Choroid plexus epithelial cell (primary cell): Measurements from ENCODE around the gene MYRFL.

Experiments
- DNase-seq: peaks from one replicate; pipeline ENCODE4 v3.0.0-alpha.2; 2010; ENCODE audit warnings: low read depth
- H3K4me3 ChIP-seq: 2 replicates; pipeline ENCODE4 v1.5.1; 2011; ENCODE audit warnings: low read depth, mild to moderate bottlenecking, control low read depth, low read length, moderate library complexity
- TF ChIP-seq, protein P1 (sequence below): conservative IDR thresholded peaks from 2 replicates; pipeline ENCODE4 v1.5.1; 2011; ENCODE audit warnings: low read depth, mild to moderate bottlenecking, control low read depth, inconsistent platforms, low read length, moderate library complexity

Gene MYRFL

GRCh38 chr12:69816082-69816481 is 8.9 kb upstream of the MYRFL start:
- no peak overlapping the region for H3K4me3 ChIP-seq
- no peak for DNase-seq
- TF ChIP-seq, protein P1, sequence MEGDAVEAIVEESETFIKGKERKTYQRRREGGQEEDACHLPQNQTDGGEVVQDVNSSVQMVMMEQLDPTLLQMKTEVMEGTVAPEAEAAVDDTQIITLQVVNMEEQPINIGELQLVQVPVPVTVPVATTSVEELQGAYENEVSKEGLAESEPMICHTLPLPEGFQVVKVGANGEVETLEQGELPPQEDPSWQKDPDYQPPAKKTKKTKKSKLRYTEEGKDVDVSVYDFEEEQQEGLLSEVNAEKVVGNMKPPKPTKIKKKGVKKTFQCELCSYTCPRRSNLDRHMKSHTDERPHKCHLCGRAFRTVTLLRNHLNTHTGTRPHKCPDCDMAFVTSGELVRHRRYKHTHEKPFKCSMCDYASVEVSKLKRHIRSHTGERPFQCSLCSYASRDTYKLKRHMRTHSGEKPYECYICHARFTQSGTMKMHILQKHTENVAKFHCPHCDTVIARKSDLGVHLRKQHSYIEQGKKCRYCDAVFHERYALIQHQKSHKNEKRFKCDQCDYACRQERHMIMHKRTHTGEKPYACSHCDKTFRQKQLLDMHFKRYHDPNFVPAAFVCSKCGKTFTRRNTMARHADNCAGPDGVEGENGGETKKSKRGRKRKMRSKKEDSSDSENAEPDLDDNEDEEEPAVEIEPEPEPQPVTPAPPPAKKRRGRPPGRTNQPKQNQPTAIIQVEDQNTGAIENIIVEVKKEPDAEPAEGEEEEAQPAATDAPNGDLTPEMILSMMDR = no peak

DNA sequence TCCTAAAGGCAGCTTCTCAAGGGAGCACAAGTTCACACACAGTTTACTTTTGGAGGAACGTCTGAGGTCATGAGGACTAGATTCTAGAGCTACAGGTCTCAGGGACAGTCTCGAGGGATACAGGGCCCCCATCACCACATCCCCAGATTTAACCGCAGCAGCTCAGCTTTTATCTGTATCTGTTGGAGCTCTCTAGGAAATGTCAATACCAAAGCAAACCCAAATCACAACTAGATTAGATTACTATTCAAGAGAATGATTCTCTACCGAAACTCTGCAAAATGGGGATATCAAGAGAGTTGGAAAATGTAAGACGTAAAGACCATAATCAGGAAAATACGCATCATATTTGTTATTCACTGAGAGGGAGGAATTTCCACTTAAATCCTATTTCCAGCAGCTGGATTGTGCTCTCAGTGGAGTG is 4.0 kb upstream of the MYRFL start:
- peak; percentile 4 for DNase-seq
- H3K4me3 ChIP-seq = no peak overlapping the region
- TF ChIP-seq, protein P1 = no peak

GRCh38 chr12:69821456-69822159 is 3.4 kb upstream of the MYRFL start:
- TF ChIP-seq, protein P1 = no peak

GRCh38 chr12:69822201-69822860 is 2.7 kb upstream of the MYRFL start:
- TF ChIP-seq, protein P1 = no peak
- H3K4me3 ChIP-seq = no peak overlapping the region
- DNase-seq = no peak

More at GRCh38 chr12:69821456-69822159, 3.4 kb upstream of the MYRFL start:
- H3K4me3 ChIP-seq = no peak overlapping the region
- peak; percentile 93 for DNase-seq

DNA sequence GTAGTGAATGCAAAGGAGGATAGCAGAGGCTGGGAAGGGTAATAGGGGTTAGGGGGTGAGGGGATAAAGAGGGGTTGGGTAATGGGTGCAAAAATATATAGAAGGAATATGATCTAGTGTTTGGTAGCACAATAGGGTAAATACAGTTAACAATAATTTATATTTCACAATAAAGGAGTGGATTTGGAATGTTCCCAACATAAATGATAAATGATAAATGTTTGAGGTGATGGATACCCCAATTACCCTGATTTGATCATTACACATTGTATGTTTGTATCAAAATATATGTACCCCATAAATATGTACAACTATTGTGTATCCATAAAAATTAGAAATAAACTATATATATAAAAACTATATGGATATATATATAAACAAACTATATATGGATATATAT is 999 bp upstream of the MYRFL start:
- no peak overlapping the region for H3K4me3 ChIP-seq
- DNase-seq = no peak
- TF ChIP-seq, protein P1 = no peak

- TF ChIP-seq, protein P1 = no peak
- H3K4me3 ChIP-seq = no peak overlapping the region
- DNase-seq = no peak
Measured at GRCh38 chr12:69828897-69829296, 3.9 kb downstream of the MYRFL start.
